GM18505 (cell line): ENCODE results near the gene SPAG6.
A peak's percentile ranks its signal among the peaks of the same experiment; 100 is the strongest.

ENCODE experiments used
- ATAC-seq: cut with Tn5 transposase; IDR thresholded peaks from one replicate; pipeline ENCODE4 v1.9.1; 2021; ENCODE audit not compliant: unreplicated experiment
- POLR2A ChIP-seq: IDR thresholded peaks from 4 replicates; pipeline ENCODE4 v1.6.1; 2011; ENCODE audit warnings: borderline replicate concordance; ENCODE audit not compliant: insufficient read depth, insufficient read length; ENCODE audit errors: extremely low read depth

The SPAG6 gene

GRCh38 chr10:22445495-22445894 is 100.2 kb downstream of the SPAG6 start:
- no peak for TF ChIP-seq POLR2A
- ATAC-seq: no peak

GRCh38 chr10:22447068-22447467 is 101.8 kb downstream of the SPAG6 start:
- no peak for ATAC-seq
- no peak for TF ChIP-seq POLR2A

GRCh38 chr10:22451346-22451745 is 106.0 kb downstream of the SPAG6 start:
- no peak for ATAC-seq

GRCh38 chr10:22453320-22453719 is 108.0 kb downstream of the SPAG6 start:
- TF ChIP-seq POLR2A: no peak
- no peak for ATAC-seq

More at GRCh38 chr10:22451346-22451745, 106.0 kb downstream of the SPAG6 start:
- no peak for TF ChIP-seq POLR2A

- no peak for TF ChIP-seq POLR2A
- ATAC-seq: no peak
These were observed 108.8 kb downstream of the SPAG6 start for GRCh38 chr10:22453948-22454591.

GRCh38 chr10:22454634-22455033 is 109.3 kb downstream of the SPAG6 start:
- ATAC-seq: peak; percentile 15
- TF ChIP-seq POLR2A: no peak

GRCh38 chr10:22455068-22455857 is 110.0 kb downstream of the SPAG6 start:
- ATAC-seq: peak; percentile 65
- TF ChIP-seq POLR2A: no peak

- ATAC-seq: no peak
- no peak for TF ChIP-seq POLR2A
These were observed 111.2 kb downstream of the SPAG6 start for GRCh38 chr10:22456486-22456885.

- TF ChIP-seq POLR2A: no peak
- ATAC-seq: no peak
These were observed 113.2 kb downstream of the SPAG6 start for GRCh38 chr10:22458272-22459038.

- TF ChIP-seq POLR2A: no peak
- no peak for ATAC-seq
These were observed 114.2 kb downstream of the SPAG6 start for GRCh38 chr10:22459496-22459895.

GRCh38 chr10:22460101-22460500 is 114.8 kb downstream of the SPAG6 start:
- TF ChIP-seq POLR2A: no peak
- no peak for ATAC-seq

GRCh38 chr10:22460531-22461403 is 115.5 kb downstream of the SPAG6 start:
- ATAC-seq: no peak
- no peak for TF ChIP-seq POLR2A

GRCh38 chr10:22461891-22462290 is 116.6 kb downstream of the SPAG6 start:
- TF ChIP-seq POLR2A: no peak
- ATAC-seq: no peak
